GM12878 (cell line): ENCODE measurements around the gene C19orf67.

Experiments
- CEBPB ChIP-seq, 2 experiments: fragments of 150-350 bp in 1 of 2; IDR thresholded peaks; 2 replicates each; pipeline ENCODE4 v1.6.1; 2012 to 2014; ENCODE audit warnings: low read depth in 2 of 2, low read length in 2 of 2, borderline replicate concordance in 1 of 2, inconsistent platforms in 1 of 2
- RELA ChIP-seq: fragments of 450-650 bp; IDR thresholded peaks from 2 replicates; pipeline ENCODE4 v1.8.0; 2014; ENCODE audit warnings: borderline replicate concordance; ENCODE audit not compliant: partially characterized antibody
- SIN3A ChIP-seq: IDR thresholded peaks from 2 replicates; pipeline ENCODE4 v1.6.1; 2012; ENCODE audit warnings: low read depth, low read length, improper control_type of control experiment
- TAF1 ChIP-seq: IDR thresholded peaks from 2 replicates; pipeline ENCODE4 v1.6.1; 2011; ENCODE audit warnings: mild to moderate bottlenecking, low read depth, low read length, borderline replicate concordance

DNA sequence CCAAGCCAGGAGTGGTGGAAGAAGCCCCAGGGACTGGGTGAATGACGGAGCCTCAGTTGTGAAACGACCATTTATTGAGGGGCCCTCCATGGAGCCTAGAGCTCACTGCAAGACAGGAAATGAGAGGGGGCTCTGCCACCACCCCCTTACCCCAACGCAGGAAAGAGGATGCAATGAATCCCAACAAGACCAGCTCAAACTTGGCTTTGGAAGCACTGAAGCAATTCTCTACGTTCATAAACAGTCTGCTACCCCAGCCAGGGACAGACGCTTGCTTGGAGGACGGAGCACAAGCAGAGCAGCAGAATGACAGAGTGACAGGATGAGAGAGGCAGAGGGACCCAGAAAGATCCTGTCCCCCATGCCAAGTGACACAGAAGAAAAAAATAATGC, 30.9 kb upstream of the C19orf67 start:
- no peak for TF ChIP-seq CEBPB (IDR thresholded peaks at IDR 0.05; ENCODE audit: borderline replicate concordance in 1 of 2, low read depth in 2 of 2, low read length in 2 of 2)
- TF ChIP-seq SIN3A, result no peak
- TF ChIP-seq RELA, result no peak
- TF ChIP-seq TAF1, result no peak
